ENCODE results near the gene CARMIL1.

CARMIL1 gene

DNA sequence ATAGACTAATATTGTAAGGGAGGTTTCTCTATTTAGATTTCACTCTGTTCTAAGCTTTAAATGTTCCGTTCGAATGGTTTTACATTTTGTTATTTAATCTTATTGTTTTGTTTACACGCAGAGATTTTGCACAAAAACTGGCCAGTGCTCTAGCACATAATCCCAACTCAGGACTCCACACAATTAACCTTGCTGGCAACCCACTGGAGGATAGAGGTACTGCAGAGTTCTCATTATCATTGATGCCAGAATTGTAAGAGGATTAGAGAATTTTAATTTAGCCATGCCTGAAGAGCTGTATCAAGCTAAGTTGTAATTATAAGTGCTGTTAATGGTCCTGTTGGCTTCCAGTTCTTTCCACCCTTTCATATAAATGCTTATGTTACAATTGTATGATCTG, 193.1 kb downstream of the CARMIL1 start (continued):
- no peak for TF ChIP-seq GLIS3 (CRISPR knock-in tag; IDR thresholded peaks at IDR 0.05)
- TF ChIP-seq RARB (CRISPR knock-in tag; IDR thresholded peaks at IDR 0.05) = no peak
- no peak for TF ChIP-seq OSR1 (CRISPR knock-in tag; IDR thresholded peaks at IDR 0.05)
- no peak for TF ChIP-seq ZFP30 (CRISPR knock-in tag; IDR thresholded peaks at IDR 0.05)
- TF ChIP-seq ZC3H10 (CRISPR knock-in tag; IDR thresholded peaks at IDR 0.05) = no peak
- TF ChIP-seq ZNF565 (CRISPR knock-in tag; conservative IDR thresholded peaks at IDR 0.05; ENCODE audit: low read depth) = no peak
- no peak for TF ChIP-seq TCF4 (CRISPR knock-in tag; IDR thresholded peaks at IDR 0.05; ENCODE audit: borderline replicate concordance)
- no peak for TF ChIP-seq ZFP3 (CRISPR knock-in tag; IDR thresholded peaks at IDR 0.05)
- TF ChIP-seq, protein P1, sequence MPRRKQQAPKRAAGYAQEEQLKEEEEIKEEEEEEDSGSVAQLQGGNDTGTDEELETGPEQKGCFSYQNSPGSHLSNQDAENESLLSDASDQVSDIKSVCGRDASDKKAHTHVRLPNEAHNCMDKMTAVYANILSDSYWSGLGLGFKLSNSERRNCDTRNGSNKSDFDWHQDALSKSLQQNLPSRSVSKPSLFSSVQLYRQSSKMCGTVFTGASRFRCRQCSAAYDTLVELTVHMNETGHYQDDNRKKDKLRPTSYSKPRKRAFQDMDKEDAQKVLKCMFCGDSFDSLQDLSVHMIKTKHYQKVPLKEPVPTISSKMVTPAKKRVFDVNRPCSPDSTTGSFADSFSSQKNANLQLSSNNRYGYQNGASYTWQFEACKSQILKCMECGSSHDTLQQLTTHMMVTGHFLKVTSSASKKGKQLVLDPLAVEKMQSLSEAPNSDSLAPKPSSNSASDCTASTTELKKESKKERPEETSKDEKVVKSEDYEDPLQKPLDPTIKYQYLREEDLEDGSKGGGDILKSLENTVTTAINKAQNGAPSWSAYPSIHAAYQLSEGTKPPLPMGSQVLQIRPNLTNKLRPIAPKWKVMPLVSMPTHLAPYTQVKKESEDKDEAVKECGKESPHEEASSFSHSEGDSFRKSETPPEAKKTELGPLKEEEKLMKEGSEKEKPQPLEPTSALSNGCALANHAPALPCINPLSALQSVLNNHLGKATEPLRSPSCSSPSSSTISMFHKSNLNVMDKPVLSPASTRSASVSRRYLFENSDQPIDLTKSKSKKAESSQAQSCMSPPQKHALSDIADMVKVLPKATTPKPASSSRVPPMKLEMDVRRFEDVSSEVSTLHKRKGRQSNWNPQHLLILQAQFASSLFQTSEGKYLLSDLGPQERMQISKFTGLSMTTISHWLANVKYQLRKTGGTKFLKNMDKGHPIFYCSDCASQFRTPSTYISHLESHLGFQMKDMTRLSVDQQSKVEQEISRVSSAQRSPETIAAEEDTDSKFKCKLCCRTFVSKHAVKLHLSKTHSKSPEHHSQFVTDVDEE (CRISPR knock-in tag; IDR thresholded peaks at IDR 0.05) = no peak
- TF ChIP-seq ARNTL (CRISPR knock-in tag; IDR thresholded peaks at IDR 0.05; ENCODE audit: borderline replicate concordance, low read depth) = no peak

DNA sequence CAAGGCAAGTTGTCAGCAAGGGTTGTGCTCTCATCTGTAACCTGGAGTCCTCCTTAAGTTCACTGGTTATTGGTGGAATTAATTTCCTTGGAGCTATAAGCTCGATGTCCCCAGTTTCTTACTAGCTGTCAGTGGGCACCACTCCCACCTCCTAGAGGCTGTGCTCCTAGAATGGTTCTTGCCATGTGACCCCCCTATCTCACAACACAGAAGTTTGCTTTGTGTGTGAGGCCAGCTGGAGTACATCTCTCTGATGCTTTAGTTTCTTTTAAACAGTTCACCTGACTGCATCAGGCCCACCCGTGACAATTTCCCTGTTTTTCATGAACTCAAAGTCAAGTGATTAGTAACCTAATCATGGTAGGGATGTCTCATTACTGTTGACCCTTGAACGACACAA, 193.7 kb downstream of the CARMIL1 start:
- no peak for TF ChIP-seq PPARA (CRISPR knock-in tag; IDR thresholded peaks at IDR 0.05; ENCODE audit: borderline replicate concordance)
- no peak for TF ChIP-seq ARNTL (CRISPR knock-in tag; IDR thresholded peaks at IDR 0.05; ENCODE audit: borderline replicate concordance, low read depth)
- TF ChIP-seq, protein P2, sequence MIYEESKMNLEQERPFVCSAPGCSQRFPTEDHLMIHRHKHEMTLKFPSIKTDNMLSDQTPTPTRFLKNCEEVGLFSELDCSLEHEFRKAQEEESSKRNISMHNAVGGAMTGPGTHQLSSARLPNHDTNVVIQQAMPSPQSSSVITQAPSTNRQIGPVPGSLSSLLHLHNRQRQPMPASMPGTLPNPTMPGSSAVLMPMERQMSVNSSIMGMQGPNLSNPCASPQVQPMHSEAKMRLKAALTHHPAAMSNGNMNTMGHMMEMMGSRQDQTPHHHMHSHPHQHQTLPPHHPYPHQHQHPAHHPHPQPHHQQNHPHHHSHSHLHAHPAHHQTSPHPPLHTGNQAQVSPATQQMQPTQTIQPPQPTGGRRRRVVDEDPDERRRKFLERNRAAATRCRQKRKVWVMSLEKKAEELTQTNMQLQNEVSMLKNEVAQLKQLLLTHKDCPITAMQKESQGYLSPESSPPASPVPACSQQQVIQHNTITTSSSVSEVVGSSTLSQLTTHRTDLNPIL (CRISPR knock-in tag; IDR thresholded peaks at IDR 0.05; ENCODE audit: low read depth) = no peak
- no peak for TF ChIP-seq ZNF8 (CRISPR knock-in tag; IDR thresholded peaks at IDR 0.05)
- TF ChIP-seq, protein P3, sequence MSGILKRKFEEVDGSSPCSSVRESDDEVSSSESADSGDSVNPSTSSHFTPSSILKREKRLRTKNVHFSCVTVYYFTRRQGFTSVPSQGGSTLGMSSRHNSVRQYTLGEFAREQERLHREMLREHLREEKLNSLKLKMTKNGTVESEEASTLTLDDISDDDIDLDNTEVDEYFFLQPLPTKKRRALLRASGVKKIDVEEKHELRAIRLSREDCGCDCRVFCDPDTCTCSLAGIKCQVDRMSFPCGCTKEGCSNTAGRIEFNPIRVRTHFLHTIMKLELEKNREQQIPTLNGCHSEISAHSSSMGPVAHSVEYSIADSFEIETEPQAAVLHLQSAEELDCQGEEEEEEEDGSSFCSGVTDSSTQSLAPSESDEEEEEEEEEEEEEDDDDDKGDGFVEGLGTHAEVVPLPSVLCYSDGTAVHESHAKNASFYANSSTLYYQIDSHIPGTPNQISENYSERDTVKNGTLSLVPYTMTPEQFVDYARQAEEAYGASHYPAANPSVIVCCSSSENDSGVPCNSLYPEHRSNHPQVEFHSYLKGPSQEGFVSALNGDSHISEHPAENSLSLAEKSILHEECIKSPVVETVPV (CRISPR knock-in tag; IDR thresholded peaks at IDR 0.05) = no peak
- TF ChIP-seq, protein P4, sequence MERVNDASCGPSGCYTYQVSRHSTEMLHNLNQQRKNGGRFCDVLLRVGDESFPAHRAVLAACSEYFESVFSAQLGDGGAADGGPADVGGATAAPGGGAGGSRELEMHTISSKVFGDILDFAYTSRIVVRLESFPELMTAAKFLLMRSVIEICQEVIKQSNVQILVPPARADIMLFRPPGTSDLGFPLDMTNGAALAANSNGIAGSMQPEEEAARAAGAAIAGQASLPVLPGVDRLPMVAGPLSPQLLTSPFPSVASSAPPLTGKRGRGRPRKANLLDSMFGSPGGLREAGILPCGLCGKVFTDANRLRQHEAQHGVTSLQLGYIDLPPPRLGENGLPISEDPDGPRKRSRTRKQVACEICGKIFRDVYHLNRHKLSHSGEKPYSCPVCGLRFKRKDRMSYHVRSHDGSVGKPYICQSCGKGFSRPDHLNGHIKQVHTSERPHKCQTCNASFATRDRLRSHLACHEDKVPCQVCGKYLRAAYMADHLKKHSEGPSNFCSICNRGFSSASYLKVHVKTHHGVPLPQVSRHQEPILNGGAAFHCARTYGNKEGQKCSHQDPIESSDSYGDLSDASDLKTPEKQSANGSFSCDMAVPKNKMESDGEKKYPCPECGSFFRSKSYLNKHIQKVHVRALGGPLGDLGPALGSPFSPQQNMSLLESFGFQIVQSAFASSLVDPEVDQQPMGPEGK (CRISPR knock-in tag; IDR thresholded peaks at IDR 0.05; ENCODE audit: borderline replicate concordance) = no peak
- no peak for TF ChIP-seq GLIS3 (CRISPR knock-in tag; IDR thresholded peaks at IDR 0.05)
- no peak for TF ChIP-seq ESRRG (CRISPR knock-in tag; IDR thresholded peaks at IDR 0.05)
- no peak for TF ChIP-seq ZNF565 (CRISPR knock-in tag; conservative IDR thresholded peaks at IDR 0.05; ENCODE audit: low read depth)
- no peak for TF ChIP-seq ZNF70 (CRISPR knock-in tag; IDR thresholded peaks at IDR 0.05)
- no peak for TF ChIP-seq ZC3H10 (CRISPR knock-in tag; IDR thresholded peaks at IDR 0.05)
- TF ChIP-seq, protein P5, sequence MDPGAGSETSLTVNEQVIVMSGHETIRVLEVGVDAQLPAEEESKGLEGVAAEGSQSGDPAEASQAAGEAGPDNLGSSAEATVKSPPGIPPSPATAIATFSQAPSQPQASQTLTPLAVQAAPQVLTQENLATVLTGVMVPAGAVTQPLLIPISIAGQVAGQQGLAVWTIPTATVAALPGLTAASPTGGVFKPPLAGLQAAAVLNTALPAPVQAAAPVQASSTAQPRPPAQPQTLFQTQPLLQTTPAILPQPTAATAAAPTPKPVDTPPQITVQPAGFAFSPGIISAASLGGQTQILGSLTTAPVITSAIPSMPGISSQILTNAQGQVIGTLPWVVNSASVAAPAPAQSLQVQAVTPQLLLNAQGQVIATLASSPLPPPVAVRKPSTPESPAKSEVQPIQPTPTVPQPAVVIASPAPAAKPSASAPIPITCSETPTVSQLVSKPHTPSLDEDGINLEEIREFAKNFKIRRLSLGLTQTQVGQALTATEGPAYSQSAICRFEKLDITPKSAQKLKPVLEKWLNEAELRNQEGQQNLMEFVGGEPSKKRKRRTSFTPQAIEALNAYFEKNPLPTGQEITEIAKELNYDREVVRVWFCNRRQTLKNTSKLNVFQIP (CRISPR knock-in tag; IDR thresholded peaks at IDR 0.05; ENCODE audit: borderline replicate concordance, low read depth) = no peak
- TF ChIP-seq SNAI2 (CRISPR knock-in tag; IDR thresholded peaks at IDR 0.05) = no peak
- TF ChIP-seq ZFP30 (CRISPR knock-in tag; IDR thresholded peaks at IDR 0.05) = no peak
- TF ChIP-seq TOX (CRISPR knock-in tag; IDR thresholded peaks at IDR 0.05; ENCODE audit: borderline replicate concordance) = no peak
- ATAC-seq = no peak

DNA sequence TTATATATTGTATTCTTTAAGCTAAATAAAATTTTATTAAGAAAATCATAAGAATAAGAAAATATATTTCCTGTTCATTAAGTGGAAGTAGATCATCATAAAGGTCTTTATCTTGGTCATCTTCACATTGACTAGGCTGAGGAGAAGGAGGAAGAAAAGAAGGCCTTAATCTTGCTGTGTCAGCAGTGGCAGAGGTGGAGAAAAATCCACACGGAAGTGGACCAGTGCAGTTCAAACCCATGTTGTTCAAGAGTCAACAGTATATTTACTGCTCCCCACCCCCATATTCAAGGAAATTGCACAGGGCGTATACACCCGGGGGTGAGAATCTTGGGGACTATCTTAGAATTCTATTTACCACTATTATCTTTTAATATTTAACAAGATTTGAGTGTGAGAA, 194.3 kb downstream of the CARMIL1 start:
- no peak for ATAC-seq

More for the DNA sequence above, 194.3 kb downstream of the CARMIL1 start:
- TF ChIP-seq BACH2 (CRISPR knock-in tag; IDR thresholded peaks at IDR 0.05; ENCODE audit: borderline replicate concordance) (no peak), PPARA (CRISPR knock-in tag; IDR thresholded peaks at IDR 0.05; ENCODE audit: borderline replicate concordance) (no peak), ESRRG (CRISPR knock-in tag; IDR thresholded peaks at IDR 0.05) (no peak)
- TF ChIP-seq, protein P5 (CRISPR knock-in tag; IDR thresholded peaks at IDR 0.05; ENCODE audit: borderline replicate concordance, low read depth) = no peak
- TF ChIP-seq, protein P2 (CRISPR knock-in tag; IDR thresholded peaks at IDR 0.05; ENCODE audit: low read depth) = no peak
